A673 (cell line): ENCODE results near the gene CTSA. TPM values are rescaled to one million over a fixed set of nuclear protein-coding genes. Genes with fewer than 3 reads are reported as not detected.

Source experiments
- BruUV-seq: library from RNA; stranded (reverse); fragments of 400-500 nt; replicated peaks from 2 replicates; lab custom pipeline; 2021; lab: Mats Ljungman, UMichigan
- CTCF ChIA-PET: fragments of 300-600 bp; sonication (Branson Sonifier 250); formaldehyde crosslinking; loops from one replicate; lab custom pipeline; 2022; ENCODE audit warnings: antibody characterized with exemption; lab: Charles Lee
- POLR2A ChIA-PET: fragments of 300-600 bp; sonication (Branson Sonifier 250); formaldehyde crosslinking; loops from one replicate; lab custom pipeline; 2022; ENCODE audit warnings: antibody characterized with exemption; ENCODE audit not compliant: low non-redundant PET; lab: Charles Lee
- DNase-seq: peaks from one replicate; pipeline ENCODE4 v3.0.0-alpha.2; 2015; ENCODE audit warnings: low spot score
- H3K27ac ChIP-seq: fragments of 200-600 bp; sonication (generic); 2 replicates; pipeline ENCODE4 v1.5.1; 2016; ENCODE audit warnings: mixed run types, low read depth, mild to moderate bottlenecking, mixed read lengths, antibody characterized with exemption, low read length; ENCODE audit not compliant: poor library complexity, severe bottlenecking
- H3K27me3 ChIP-seq: fragments of 200-600 bp; sonication (generic); replicated peaks from 2 replicates; pipeline ENCODE4 v1.6.1; 2017; ENCODE audit warnings: mixed run types, low read depth, mild to moderate bottlenecking, mixed read lengths, antibody characterized with exemption, low read length; ENCODE audit not compliant: insufficient read depth, poor library complexity
- H3K36me3 ChIP-seq: fragments of 200-600 bp; sonication (generic); 2 replicates; pipeline ENCODE4 v1.6.1; 2016; ENCODE audit warnings: mixed run types, mild to moderate bottlenecking, mixed read lengths, antibody characterized with exemption, low read length; ENCODE audit not compliant: insufficient read depth, poor library complexity, severe bottlenecking
- H3K4me1 ChIP-seq: fragments of 200-600 bp; sonication (generic); 2 replicates; pipeline ENCODE4 v1.6.1; 2017; ENCODE audit warnings: mixed run types, mild to moderate bottlenecking, mixed read lengths, antibody characterized with exemption, low read length; ENCODE audit not compliant: insufficient read depth, poor library complexity, severe bottlenecking
- H3K4me3 ChIP-seq: fragments of 200-600 bp; sonication (generic); 2 replicates; pipeline ENCODE4 v1.5.1; 2016; ENCODE audit warnings: low read depth, mixed run types, mild to moderate bottlenecking, mixed read lengths, low read length; ENCODE audit not compliant: poor library complexity, severe bottlenecking
- H3K9me3 ChIP-seq: fragments of 200-600 bp; sonication (generic); 2 replicates; pipeline ENCODE4 v1.6.1; 2016; ENCODE audit warnings: mixed run types, low read depth, mild to moderate bottlenecking, mixed read lengths, antibody characterized with exemption, low read length; ENCODE audit not compliant: poor library complexity, severe bottlenecking
- CTCF ChIP-seq: fragments of 300-800, 200-600 bp; sonication (generic); conservative IDR thresholded peaks from 2 replicates; pipeline ENCODE4 v1.5.1; 2017; ENCODE audit warnings: low read depth, mild to moderate bottlenecking, antibody characterized with exemption, low read length, moderate library complexity, mixed read lengths
- EZH2 ChIP-seq: fragments of 200-600 bp; sonication (generic); IDR thresholded peaks from 2 replicates; pipeline ENCODE4 v1.6.1; 2017; ENCODE audit warnings: borderline replicate concordance, low read depth, mild to moderate bottlenecking, mixed read lengths, antibody characterized with exemption, low read length; ENCODE audit not compliant: poor library complexity, severe bottlenecking
- intact Hi-C: fragments of 100-400 bp; cut with micrococcal nuclease; formaldehyde crosslinking; loops from one replicate; pipeline ENCODE4 v1.10.0; 2022; ENCODE audit not compliant: unreplicated experiment
- total RNA-seq: library from RNA; stranded (reverse); gene quantifications from 2 replicates; pipeline ENCODE4 v1.2.3, GENCODE V29; 2021

The CTSA gene
- total RNA-seq, 1 experiment from 2014 or later, result 83.5 TPM

GRCh38 chr20:45842169-45842812 lies 48.8 kb upstream of the CTSA start:
- ChIA-PET CTCF (no interaction called here), POLR2A (no interaction called here)
- Histone ChIP-seq H3K4me1 (no peaks in the 10 kb centered on the region), H3K9me3 (no peaks in the 10 kb centered on the region), H3K36me3 (peaks cover 20% of the 10 kb centered on the region), H3K4me3 (no peak overlapping the region), H3K27ac (no peak overlapping the region), H3K27me3 (no peaks in the 10 kb centered on the region)
- intact Hi-C loops, result no loop called here
- no peak for DNase-seq
- no TSS peak for BruUV-seq
- TF ChIP-seq EZH2, result no peak
- TF ChIP-seq CTCF, result no peak

- ChIA-PET POLR2A (no interaction called here), CTCF (no interaction called here)
- no peaks in the 10 kb centered on the region for H3K9me3 ChIP-seq
- no peak overlapping the region for H3K4me3 ChIP-seq
- H3K36me3 ChIP-seq, result peaks cover 26% of the 10 kb centered on the region
- intact Hi-C loops, result no loop called here
- no peak for TF ChIP-seq EZH2
- no peak for TF ChIP-seq CTCF
- no peaks in the 10 kb centered on the region for H3K27me3 ChIP-seq
- no peak for DNase-seq
- H3K4me1 ChIP-seq, result no peaks in the 10 kb centered on the region
- no peak overlapping the region for H3K27ac ChIP-seq
- BruUV-seq, result no TSS peak
These were observed 47.6 kb upstream of the CTSA start for GRCh38 chr20:45843506-45843905.

GRCh38 chr20:45845452-45845851 lies 45.7 kb upstream of the CTSA start:
- Histone ChIP-seq H3K27ac (no peak overlapping the region), H3K4me1 (no peaks in the 10 kb centered on the region), H3K9me3 (no peaks in the 10 kb centered on the region), H3K36me3 (peaks cover 26% of the 10 kb centered on the region), H3K27me3 (no peaks in the 10 kb centered on the region), H3K4me3 (no peak overlapping the region)
- TF ChIP-seq CTCF, result no peak
- no peak for TF ChIP-seq EZH2
- intact Hi-C loops, result no loop called here
- no peak for DNase-seq
- ChIA-PET POLR2A (no interaction called here), CTCF (no interaction called here)
- BruUV-seq, result no TSS peak
